Measurements from ENCODE around the gene PACS1.

DNA sequence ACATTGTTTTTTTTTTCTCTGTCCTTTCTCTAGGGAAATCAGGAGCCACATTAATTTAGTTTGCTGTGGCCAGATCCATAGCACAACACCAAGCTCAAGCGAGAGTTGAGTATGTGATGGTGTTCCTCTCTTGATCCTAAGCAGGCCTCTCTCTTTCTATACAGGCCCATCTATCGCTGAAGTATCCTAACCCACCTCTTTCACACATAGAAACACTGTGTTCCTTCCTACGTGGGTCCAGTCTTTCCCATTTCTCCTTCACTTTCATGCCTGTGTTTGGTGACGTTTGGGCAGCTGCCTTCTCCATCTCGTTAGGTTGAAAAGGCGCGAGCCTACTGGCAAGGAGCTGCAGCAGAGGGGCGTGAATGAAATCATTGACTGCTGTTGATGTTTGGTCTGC is 2.4 kb downstream of the PACS1 start:
- TF ChIP-seq, protein P1, sequence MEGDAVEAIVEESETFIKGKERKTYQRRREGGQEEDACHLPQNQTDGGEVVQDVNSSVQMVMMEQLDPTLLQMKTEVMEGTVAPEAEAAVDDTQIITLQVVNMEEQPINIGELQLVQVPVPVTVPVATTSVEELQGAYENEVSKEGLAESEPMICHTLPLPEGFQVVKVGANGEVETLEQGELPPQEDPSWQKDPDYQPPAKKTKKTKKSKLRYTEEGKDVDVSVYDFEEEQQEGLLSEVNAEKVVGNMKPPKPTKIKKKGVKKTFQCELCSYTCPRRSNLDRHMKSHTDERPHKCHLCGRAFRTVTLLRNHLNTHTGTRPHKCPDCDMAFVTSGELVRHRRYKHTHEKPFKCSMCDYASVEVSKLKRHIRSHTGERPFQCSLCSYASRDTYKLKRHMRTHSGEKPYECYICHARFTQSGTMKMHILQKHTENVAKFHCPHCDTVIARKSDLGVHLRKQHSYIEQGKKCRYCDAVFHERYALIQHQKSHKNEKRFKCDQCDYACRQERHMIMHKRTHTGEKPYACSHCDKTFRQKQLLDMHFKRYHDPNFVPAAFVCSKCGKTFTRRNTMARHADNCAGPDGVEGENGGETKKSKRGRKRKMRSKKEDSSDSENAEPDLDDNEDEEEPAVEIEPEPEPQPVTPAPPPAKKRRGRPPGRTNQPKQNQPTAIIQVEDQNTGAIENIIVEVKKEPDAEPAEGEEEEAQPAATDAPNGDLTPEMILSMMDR (IDR thresholded peaks at IDR 0.05), result no peak
- TF ChIP-seq EZH2 (IDR thresholded peaks at IDR 0.05; ENCODE audit: borderline replicate concordance, insufficient read depth, low read depth, low read length, poor library complexity, severe bottlenecking), result no peak
